UCSD-AML1 (cell line): ENCODE results near the gene SAPCD1.
A peak's percentile ranks its signal among the peaks of the same experiment; 100 is the strongest.

Experiments
- DNase-seq: peaks from one replicate; lab custom pipeline; 2025; ENCODE audit not compliant: unreplicated experiment; lab: John Stamatoyannopoulos, UW

The SAPCD1 gene

DNA sequence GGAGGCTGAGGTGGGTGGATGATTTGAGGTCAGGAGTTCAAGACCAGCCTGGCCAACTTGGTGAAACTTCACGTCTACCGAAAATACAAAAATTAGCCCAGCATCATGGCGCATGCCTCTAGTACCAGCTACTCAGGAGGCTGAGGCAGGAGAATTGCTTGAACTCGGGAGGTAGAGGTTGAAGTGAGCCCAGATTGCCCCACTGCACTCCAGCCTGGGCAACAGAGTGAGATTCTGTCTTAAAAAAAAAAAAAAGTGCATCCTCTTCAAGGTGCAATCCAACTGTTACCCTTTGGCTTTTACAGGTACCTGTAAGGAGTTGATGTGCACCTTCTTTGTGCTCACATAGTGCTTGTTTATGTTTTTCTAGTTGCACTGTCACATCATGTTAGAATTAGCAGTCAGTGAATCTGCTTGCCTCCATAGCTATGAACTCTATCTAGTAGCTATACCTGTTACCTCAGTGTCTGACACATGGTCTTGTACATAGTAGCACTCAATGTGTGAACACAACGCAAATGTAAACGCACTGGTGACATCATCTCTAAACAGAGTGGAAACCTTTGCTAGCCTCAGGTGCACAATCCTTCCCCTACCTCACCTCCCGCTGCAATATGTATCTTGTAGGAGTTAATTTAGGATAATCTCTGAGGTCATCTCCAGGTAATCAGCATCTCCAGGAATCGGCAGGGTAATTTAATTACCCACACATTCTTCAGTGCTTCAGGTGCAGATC, 13.0 kb upstream of the SAPCD1 start:
- DNase-seq, result no peak

GRCh38 chr6:31750411-31751022, 11.9 kb upstream of the SAPCD1 start:
- DNase-seq, result no peak

DNA sequence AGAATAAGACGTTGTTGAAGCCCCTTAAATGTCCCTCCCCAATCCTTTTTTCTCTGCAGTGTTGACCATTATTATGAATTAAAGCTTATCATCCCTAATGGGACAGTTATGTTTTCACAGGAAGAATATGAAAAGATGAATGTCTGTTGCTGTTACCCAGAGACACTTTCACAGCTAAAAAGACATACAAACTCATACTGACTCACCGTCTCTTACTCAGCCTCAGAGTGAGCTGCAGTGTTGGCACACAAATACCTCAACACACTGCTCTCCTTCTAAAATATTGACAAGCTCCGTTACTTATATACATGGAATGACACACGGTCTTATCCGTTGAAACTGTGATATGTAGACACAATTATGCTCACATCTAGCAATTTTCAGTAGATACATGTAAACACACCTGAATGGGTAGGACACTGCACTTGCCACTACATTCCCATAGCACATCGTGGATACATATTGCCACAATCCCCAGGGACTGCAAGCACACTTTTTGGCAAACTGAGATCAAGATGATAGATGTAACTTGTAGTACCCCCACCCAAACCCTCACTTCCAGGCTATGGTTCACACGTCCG, 9.6 kb upstream of the SAPCD1 start:
- DNase-seq, result no peak

- no peak for DNase-seq
These were observed 4.2 kb upstream of the SAPCD1 start for GRCh38 chr6:31758281-31758680.

- DNase-seq, result no peak
These were observed 1.7 kb upstream of the SAPCD1 start for GRCh38 chr6:31760790-31761189.

GRCh38 chr6:31761343-31761742, 1.1 kb upstream of the SAPCD1 start:
- DNase-seq, result no peak

DNA sequence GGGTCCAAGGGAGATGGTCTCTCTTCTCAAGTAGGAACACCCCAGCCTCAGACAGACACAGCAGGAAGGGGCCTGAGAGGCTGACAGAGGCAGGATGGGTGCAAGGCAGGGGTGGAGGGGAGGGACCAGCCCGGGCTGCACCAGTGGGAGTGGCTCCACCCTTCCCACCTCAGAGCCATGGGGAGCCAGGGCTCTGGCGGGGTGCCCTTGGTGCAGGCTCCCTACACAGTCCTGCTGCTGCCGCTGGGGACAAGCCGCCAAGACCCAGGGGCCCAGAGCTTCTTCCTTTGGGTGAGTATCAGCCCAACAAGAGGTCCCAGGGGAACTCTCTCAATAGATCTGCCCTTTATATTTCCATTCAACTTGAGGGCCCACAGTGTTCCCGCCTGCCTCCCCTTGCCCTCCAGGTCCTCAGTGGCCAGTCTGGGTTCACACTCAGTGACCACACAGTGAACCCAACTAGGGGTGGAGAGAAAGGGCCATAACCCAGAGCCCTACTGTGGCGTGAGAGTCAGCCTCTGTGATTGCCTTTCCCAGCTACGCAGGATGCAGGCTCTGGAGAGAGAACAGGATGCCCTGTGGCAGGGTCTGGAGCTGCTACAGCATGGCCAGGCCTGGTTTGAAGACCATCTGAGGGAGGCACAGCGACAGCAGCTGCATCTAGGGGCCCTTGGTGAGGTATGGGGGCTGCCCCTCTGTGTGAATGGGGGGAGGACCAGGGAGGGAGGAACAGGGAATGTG, 592 bp downstream of the SAPCD1 start:
- no peak for DNase-seq

GRCh38 chr6:31763619-31763940, 1.1 kb downstream of the SAPCD1 start:
- no peak for DNase-seq

- DNase-seq, result no peak
These were observed 1.7 kb downstream of the SAPCD1 start for GRCh38 chr6:31764198-31764597.

- DNase-seq, result no peak
These were observed 3.1 kb downstream of the SAPCD1 start for GRCh38 chr6:31765559-31765909.

GRCh38 chr6:31765910-31766794, 3.7 kb downstream of the SAPCD1 start:
- no peak for DNase-seq

DNA sequence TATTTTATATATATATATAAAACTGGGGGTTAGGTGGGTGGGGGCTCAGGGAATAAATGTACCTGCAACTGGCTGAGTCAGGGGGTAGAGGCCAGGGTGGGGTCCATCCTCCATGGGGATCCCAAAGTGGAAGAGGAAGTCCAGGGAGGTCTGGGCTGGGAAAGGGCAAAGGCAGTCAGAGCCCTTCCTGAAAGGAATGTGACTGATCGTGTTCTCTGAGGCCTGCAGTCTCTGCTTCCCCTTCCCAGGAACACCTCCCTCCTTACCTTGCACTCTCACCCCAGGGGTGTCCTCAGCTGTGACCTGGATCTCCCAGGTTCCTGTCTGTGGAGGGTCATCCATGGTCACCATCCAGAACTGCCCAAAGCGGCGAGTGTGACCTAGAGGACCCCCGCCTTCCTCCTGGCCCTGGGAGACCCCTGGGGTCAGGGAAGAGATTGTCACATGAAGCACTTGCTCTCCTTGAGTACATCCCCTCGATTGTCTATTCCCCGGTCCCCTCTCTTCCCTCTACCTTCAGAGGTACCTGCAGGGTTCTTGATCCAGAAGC, 4.7 kb downstream of the SAPCD1 start:
- no peak for DNase-seq

- DNase-seq, result no peak
These were observed 6.2 kb downstream of the SAPCD1 start for GRCh38 chr6:31768363-31769257.

DNA sequence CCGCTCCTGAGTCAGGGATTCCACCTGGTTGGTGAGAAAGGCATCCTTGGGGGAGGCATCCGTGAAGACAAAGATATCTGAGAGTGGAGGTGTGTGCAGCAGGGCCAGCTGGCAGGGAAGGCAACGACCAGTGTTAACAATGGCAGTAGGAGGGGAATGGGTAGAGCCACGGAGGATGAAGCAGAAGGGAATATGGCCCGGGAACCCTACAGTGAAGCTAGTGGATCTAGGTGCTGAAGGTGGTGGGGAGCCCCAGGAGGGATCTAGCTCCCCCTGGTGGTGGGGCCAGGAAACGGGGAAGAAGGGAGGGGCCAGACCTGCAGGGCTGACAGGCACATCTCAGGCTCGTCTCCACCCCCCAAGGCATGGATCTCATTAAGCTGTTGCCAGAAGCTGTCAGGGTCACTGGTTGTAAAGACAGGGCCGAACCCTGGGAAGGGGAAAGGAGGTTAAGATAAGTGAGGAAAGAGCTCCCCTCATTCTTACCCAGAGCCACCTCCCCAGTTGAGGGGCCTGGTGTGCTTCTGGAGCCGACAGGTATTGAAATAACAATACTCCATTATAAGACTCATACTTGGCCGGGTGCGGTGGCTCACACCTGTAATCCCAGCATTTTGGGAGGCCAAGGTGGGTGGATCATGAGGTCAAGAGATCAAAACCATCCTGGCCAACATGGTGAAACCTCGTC, 7.4 kb downstream of the SAPCD1 start:
- DNase-seq, result peak; percentile 88

- no peak for DNase-seq
These were observed 8.4 kb downstream of the SAPCD1 start for GRCh38 chr6:31770860-31771259.

DNA sequence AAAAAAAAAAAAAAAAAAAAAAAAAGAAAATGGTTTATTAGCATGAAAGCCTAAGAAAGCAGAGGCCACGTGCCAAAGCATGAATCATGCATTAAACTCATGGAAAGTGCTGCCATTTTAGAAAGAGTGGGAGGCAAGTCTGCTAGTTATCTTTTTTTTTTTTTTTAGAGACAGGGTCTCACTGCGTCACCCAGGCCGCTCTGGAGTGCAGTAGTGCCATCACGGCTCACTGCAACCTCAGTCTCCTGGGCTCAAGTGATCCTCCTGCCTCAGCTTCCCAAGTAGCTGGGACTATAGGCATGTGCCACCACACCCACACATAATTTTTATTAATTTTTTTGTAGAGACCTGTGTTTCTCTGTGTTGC, 9.5 kb downstream of the SAPCD1 start:
- DNase-seq, result no peak

DNA sequence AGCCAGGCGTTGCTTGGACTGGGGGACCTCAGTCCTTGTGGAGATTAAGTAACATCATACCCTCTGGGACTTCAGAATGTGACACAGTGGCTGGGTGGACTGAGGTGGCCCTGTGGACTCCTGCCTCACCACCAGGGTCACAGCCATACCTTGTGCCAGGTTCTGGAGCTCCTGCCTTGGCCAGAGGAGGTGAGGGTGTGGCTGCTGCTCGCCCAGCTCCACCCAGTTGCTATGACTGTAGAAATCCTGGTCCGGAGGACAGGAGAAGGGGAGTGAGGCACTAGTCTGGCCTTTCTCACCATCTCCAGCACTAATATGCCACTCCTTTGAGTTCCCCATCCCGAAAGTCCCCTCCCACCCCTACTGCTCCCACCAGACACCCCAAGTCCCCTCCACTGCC, 12.7 kb downstream of the SAPCD1 start:
- no peak for DNase-seq

- no peak for DNase-seq
These were observed 13.4 kb downstream of the SAPCD1 start for GRCh38 chr6:31775633-31776484.
